COLO829 (cell line): Measurements from ENCODE around the gene ESCO1.
"Not testable (repeated sequence)": the region's sequence is repeated elsewhere in the genome, so short reads cannot be mapped to it uniquely, and the experiment has no call there.

Experiments used
- DNase-seq: peaks from one replicate; pipeline ENCODE4 v3.0.0; 2012; ENCODE audit warnings: low spot score

ESCO1 gene, protein sequence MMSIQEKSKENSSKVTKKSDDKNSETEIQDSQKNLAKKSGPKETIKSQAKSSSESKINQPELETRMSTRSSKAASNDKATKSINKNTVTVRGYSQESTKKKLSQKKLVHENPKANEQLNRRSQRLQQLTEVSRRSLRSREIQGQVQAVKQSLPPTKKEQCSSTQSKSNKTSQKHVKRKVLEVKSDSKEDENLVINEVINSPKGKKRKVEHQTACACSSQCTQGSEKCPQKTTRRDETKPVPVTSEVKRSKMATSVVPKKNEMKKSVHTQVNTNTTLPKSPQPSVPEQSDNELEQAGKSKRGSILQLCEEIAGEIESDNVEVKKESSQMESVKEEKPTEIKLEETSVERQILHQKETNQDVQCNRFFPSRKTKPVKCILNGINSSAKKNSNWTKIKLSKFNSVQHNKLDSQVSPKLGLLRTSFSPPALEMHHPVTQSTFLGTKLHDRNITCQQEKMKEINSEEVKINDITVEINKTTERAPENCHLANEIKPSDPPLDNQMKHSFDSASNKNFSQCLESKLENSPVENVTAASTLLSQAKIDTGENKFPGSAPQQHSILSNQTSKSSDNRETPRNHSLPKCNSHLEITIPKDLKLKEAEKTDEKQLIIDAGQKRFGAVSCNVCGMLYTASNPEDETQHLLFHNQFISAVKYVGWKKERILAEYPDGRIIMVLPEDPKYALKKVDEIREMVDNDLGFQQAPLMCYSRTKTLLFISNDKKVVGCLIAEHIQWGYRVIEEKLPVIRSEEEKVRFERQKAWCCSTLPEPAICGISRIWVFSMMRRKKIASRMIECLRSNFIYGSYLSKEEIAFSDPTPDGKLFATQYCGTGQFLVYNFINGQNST

DNA sequence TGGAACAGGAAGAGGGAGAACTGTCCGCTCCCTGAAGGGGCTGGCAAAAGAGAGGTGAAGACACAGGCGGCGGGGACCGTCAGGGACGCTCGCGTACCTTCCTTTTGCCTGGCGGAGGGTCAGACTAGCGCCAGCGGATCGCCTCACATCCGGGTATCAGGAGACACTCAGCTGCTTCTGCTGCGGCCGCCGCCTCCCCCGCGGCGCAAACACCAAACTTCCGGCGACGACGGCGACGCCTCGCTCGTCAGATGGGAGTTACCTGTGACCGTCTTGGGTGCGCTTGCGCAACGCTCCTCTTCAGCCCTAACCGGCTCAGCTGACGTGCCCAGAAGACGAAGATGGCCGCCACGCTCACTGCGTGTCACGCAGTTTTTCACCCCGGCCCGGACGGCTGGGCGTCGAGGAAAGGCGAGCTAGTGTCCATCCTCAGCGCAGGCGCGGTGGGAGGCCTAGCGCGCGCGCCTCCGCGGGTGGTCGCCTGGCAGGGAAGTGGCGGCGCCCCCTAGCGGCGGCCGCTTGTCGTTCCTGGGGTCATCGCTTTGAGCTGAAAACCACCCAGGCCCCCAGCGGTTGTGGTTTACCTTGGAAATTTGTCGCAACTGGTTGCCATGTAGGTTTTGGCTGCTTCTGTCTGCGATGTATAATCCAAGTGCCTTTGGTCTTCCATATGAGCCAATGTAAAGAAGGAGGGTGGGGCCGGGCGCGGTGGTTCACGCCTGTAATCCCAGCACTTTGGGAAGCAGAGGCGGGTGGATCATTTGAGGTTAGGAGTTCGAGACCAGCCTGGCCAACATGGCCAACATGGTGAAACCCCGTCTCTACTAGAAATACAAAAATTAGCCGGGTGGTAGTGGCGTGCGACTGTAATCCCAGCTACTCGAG, at the start of gene ESCO1:
TSS of gene ESCO1 (minus strand) at position 179 of the 885 bp plus-strand sequence. CDS start 25,861 bp downstream, outside the sequence.
- peak; percentile 90 for DNase-seq

DNA sequence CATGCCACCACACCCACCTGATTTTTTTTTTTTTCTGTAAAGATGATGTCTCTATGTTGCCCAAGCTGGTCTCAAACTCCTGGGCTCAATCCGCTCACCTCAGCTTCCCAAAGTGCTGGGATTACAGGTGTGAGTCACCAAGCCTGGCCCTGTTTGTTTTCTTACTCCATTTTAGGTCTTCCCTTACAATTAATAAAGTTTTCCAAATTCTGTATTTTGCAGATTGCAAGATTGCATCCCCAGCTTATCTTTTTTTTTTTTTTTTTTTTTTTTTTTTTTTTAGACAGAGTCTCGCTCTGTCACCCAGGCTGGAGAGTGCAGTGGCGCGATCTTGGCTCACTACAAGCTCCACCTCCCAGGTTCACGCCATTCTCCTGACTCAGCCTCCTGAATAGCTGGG, 39.9 kb upstream of the ESCO1 start:
- not testable (repeated sequence) for DNase-seq

DNA sequence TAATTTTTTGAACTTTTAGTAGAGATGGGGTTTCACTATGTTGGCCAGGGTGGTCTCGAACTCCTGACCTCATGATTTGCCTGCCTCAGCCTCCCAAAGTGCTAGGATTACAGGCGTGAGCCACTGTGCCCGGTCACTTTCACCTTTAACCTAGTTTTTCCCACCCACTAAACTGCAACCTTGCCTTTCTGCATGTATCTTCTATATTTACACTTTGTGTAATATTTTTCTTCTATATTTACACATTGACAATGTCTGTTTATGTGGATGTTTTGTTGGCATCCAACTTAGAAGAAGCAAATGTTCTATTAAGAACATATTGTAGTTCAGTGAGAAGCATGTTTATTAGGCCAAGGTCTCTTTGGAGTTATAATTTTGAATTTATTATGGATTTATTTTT, 38.3 kb upstream of the ESCO1 start:
- no peak for DNase-seq

DNA sequence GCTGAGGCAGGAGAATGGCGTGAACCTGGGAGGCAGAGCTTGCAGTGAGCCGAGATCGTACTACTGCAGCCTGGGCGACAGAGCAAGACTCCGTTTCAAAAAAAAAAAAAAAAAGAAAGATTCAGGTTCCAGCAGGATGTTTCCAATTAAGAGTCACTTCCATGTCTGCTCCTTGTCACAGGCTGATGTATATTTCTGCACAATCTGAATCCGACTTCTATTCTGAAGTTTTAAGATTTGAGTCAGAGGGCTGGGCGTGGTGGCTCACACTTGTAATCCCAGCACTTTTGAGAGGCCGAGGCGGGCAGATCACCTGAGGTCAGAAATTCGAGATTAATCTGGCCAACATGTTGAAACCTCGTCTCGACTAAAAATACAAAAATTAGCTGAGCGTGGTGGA, 36.3 kb upstream of the ESCO1 start:
- DNase-seq = no peak

DNA sequence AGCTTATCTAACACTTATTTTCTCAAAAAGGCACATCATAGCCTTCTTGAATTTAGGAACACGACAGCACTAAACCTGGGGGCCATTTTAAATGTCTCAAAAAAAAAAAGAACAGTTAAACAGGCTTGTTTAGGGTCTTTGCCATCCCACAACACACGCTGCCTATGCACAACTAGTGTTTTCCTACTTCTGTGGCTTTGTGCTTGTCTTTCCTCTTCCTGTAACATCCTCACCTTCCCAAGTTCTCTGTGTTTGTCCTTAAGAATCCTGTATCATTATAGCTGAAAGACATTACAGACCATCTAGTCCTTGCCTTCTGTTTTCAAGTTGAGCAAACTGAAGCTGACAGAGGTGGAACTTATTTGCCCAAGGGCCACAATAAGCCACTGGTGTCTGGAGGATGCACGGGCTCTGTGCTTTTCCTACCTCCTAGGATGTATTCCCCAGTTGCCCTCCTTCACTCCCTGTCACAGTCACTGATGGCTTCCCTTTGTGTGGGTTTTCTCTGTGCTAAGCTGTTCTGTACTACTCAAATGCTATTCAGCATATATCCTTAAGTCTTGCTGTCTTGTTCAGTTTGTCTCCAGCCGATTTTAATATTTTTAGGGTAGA, 34.2 kb upstream of the ESCO1 start:
- no peak for DNase-seq

DNA sequence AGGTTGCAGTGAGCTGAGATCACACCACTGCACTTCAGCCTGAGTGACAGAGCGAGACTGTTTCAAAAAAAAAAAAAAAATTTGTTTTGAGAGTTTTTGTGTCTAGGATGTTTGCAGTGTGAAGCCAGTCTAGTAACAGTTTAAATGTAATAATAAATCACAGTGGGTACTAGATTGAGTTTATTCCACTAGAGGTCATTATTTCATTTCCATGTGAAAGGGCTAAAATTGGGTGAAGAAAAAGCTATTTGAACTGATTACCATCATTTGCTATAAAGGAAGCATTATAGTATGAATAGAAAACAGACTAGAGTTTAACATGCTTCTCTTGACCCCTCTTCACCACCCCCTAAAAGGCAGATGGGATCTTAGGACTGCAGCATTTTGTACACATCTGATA, 31.9 kb upstream of the ESCO1 start:
- DNase-seq = no peak

DNA sequence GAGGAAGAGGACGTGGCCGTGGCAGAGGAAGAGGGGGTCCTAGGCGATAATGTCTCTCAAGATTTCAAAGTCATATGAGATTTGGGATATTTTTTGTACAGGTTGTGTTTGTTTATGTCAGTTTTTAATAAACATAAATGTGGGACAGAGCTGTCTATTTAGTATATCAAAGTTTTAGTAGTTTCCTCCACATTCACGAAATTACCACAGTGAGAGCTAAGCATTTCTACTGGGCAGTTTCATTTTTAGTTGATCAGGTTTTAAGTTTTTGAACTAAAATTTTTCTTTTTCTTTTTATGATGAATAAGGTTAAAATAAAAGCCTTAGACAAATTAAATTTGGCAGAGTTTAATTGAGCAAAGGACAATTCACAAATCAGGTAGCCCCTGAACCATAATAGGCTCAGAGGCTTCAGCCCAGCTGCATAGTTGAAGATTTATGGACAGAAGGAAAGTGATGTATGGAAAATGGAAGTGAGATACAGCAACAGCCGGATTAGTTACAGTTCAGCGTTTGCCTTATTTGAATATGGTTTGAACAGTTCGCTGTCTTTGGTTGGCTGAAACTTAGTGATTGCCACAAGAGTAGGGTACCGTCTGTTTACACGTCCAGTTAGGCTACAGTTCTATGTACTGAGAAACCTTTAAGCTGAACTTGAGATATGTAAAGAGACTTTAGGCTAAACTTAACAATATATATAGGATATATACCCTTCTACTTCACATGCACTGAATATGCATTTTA, 28.8 kb upstream of the ESCO1 start:
- no peak for DNase-seq

DNA sequence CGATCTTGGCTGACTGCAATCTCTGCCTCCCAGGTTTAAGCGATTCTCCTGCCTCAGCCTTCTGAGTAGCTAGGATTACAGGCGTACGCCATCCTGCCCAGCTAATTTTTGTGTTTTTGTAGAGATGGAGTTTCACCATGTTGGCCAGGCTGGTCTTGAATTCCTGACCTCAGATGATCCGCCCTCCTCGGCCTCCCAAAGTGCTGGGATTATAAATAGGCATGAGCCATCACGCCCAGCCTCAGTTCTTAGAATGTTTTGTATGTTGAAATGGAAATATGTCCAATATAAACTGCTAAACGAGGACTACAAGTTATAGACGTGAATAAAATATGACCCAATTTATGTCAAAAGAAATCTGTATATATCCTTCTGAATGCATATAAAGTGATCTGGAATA, 21.1 kb upstream of the ESCO1 start:
- not testable (repeated sequence) for DNase-seq

DNA sequence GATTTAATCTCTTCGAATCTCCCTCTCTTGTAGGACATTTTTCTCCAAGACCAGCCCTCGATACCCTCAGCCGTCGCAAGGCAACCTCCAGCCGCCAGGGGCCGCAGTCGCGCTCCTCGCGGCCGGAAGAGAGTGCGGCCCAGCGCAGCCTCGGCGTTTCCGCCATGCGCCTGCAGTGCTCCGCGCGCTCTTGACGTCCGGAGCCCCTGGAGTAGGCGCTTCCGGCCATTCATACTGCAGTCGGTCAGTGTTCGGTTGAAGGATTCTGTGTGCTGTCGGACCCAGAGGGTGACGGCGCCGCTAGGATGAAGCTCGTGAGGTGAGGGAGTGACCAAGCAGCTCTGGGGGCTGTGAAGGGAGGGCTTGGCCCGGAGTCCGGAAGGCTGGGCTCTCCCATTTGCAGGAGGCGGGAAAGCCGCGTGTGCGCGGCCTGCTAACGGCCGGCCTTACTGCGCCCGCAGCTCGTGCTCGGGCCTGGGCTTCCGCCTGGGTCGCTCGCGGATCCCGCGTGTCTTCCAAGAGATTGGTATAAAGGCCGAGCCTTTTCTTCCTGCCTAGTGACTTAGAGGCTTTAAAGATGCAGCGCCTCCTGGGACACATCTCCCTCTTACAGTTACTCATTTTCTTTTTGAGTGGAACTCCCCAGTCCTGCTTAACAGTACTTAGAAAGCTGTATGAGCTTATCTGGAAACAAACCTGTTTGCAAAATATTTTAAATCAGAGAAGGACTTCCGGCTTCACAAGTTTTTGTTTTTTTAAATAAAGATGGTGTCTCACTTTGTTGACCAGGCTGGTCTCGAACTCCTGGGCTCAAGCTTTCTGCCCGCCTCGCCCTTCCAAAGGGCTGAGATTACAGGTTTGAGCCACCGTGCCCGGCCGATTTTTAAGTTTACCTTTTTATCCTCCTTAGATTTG, 11.9 kb upstream of the ESCO1 start, which contains the start of gene SNRPD1:
TSS of gene SNRPD1 (plus strand) at position 190 of the 915 bp plus-strand sequence. CDS start at position 306, 116 bp downstream.
- peak; percentile 85 for DNase-seq

DNA sequence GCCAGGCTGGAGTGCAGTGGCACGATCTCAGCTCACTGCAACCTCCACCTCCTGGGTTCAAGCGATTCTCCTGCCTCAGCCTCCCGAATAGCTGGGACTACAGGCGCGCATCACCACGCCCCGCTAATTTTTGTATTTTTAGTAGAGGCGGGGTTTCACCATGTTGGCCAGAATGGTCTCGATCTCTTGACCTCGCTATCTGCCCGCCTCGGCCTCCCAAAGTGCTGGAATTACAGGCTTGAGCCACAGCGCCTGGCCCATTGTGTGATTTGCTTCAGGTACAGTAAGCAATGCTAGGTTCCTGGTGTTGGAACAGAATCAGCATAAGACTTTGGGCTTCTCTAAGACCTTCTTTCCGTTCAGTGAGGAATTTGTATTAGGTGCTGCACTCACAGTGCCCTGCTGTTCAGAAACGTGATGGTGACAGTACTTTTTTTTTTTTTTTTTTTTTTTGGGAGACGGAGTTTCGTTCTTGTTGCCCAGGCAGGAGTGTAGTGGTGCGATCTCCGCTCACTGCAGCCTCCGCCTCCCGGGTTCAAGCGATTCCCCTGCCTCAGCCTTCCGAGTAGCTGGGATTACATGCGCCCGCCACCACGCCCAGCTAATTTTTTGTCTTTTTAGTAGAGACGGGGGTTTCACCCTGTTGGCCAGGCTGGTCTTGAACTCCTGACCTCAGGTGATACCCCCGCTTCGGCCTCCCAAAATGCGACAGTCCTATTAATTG, 11.1 kb upstream of the ESCO1 start:
- DNase-seq = not testable (repeated sequence)

DNA sequence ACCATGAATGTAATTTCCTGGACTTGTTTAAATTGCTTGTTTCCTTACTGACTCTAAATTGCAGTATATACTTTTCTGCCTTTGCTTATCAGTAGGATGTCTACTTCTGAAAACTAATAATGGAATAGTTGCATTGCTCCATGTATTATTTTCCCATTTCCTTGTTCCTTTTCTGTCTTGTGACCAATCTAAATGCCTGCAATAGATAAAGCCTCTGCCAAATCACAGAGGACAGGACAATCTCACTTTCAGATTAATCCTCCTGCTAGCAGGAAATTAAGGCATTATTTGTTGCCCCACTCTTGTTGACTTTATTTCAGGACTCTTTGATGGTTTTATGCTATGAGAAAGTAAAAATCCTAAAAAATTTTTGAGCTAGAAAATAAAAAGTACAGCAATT, 4.7 kb upstream of the ESCO1 start:
- DNase-seq = no peak

DNA sequence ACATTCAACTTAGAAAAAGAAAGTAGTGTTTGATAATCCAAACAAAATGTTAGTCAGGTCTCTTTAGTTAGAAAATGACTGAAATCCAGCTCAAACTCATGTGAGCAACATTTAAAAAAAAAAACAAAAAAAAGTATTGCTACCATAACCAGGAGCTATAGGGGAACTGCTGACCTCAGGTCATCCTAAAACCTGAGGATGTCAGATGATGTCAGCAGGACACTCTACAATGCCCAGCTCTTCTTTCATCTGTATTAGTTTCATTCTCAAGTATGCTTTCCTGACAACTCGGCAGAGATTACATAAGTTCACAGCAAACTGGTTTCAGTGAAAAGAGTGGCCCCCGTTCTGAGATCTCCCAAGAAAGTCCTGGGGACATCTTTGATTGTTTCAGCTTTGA, 4.2 kb upstream of the ESCO1 start:
- DNase-seq = no peak

DNA sequence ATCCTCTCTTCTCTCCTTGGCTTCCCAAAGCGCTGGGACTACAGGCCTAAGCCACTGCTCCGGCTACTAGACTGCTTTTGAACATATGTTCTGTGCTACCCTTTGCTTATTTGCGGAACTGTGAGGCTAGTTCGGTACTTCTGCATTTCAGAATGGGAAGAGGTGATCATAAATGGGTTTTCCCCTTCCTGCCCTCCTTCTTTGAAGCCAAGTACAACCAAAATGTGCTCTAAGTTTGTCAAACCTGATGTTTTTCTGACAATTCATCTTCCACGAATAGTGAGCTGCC, 1.7 kb upstream of the ESCO1 start:
- no peak for DNase-seq

DNA sequence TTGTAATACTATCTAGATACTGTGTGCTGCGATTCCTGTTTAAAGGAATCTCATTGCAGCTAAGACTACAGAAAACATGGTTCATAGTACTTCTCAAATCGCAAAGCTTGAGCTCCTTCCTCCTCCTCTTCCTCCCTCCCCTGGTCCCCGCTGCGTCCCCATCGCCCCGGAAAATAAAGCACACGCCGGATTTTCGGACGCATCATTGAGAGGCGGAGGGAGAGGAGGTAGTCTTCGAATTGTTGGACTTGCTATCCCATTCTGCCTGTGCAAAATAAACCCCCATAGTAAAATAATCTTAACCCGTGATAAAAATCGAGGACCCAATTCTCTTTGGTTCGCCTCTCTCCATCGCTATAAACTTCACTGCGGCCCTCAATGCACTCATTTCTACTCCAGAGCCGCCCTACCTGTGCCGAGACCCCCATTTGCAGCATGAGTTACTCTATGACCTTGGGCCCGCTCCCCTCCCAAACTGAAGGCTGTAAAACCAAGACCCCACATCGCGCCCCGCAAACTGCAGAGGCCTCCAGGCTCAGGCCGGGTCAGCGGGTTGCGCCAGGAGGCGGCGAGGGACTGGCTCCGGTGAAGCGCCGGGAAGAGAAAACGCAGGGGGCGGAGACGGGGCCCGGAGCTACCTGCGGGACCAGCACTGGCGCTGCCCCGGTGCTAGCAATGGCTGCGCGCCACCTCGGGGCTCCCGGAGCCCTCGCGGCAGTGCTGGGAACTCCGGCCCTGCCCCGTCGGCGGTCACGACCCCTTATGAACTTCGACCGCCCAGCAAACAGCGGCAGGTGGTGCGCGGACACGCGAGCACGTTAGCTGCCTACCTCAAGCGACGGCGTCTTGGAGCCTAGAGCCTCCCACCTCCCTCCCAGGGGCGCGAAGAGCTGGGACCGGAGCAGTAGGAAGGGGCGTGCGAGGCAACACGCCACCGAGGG, 649 bp downstream of the ESCO1 start:
- no peak for DNase-seq

DNA sequence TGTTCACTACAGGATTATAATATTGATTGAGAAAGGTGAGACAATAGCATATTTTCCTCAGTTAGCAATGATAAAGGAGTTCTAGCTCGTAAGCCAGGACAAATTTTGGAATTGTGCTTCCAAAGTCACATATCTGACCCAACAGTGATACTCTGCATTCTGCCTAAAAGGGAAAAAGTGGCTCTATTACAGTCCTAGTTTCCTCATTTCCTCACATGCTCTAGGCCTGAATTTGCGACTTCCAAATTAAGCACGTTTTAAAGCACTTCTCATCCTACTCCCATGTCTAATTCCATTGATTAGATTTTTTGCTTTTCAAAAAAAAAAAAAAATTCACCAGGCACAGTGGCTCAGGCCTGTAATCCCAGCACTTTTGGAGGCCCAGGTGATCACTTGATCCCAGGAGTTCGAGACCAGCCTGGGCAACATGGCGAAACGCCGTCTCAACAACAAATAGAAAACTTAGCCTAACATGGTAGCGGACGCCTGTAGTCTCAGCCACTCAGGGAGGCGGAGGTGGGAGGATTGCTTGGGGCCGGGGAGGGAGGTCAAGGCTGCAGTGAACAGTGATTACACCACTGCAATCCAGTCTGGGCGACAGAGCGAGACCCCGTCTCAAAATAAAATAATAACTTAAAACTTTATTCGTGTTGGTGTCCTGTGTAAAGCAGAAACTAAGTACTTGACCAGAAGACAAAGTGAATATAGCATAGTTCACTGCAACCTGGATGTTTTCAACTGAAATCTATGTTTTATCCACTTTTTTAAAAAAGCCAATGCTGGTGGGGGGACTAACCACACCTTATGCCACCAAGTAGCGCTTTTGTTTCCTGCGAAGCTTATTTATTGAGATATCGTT, 1.5 kb downstream of the ESCO1 start:
- no peak for DNase-seq

DNA sequence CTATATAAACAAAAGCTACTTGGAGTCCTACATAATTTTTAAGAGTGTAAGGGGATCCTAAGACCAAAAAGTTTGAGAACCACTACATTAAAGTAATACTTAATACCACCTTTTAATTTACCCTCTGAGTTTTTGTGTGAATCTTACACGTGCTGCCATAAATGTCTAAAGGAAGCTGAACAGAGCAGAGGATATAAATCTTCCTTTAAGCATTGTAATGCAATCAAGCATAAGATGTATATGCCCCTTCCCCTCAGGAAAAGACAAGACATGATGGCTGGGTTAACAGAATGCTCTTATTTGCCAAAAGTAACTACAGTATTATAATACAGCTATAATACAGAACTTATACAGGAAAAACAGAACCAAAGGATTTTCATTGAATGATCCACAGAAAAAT, 2.9 kb downstream of the ESCO1 start:
- no peak for DNase-seq

DNA sequence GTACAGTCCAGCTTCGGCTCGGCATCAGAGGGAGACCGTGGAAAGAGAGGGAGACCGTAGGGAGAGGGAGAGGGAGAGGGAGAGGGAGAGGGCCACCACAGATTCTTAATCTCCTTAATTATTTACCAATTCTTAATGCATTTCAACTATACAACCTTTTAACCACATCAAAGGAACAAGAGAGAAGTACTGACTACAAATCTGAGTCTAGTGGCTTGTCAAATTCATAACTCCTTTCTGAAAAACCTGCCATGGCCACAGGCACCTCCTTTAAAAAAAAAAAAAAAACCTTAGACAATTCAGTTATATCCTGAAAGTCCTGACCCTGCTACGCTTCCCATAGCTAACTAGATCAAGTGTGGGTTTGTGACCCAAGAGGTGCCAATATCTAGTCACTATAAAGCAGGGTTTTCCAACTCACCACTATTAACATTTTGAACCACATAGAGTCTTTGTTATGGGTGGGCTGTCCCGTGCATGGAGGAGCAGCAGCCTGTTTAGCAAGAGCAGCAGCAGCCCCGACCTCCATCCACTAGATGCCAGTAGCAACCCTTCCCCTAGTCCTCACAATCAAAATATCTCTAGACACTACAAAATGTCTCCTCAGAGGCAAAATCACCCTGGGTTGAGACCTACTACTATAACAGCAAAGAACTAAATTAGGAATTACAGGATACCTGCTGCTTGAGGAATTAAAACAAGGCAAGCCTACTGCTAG, 6.8 kb downstream of the ESCO1 start:
- DNase-seq = no peak
